ENCODE results near the gene CRHR2. TPM values are rescaled to one million over a fixed set of nuclear protein-coding genes. Genes with fewer than 3 reads are reported as not detected.

CRHR2 gene
- total RNA-seq, 2 donors from 2014 or later = 0.16 TPM; not detected in 1

DNA sequence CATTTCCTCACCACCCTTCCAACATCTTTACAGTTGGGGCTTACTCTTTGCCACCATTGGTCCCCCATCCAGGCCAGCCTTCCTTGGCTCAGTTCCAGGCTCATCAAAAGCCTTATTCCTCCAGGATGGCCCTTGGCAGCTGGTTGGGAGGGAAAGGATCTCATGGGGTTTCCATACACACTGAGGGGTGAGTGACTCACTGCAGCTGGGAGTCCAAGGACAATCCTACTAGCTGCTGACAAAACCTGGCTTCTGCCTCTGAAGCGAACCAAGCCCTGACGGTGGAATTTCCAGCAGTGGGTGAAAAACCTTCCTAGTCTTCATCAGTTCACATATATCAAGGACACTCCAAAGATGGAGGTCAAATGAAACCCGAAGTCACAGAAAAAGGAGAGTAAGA, 22.9 kb downstream of the CRHR2 start:
- no peak for DNase-seq
- H3K4me1 ChIP-seq = no peaks in the 10 kb centered on the region
- intact Hi-C loops (cut with DNase I) = no loop called here

DNA sequence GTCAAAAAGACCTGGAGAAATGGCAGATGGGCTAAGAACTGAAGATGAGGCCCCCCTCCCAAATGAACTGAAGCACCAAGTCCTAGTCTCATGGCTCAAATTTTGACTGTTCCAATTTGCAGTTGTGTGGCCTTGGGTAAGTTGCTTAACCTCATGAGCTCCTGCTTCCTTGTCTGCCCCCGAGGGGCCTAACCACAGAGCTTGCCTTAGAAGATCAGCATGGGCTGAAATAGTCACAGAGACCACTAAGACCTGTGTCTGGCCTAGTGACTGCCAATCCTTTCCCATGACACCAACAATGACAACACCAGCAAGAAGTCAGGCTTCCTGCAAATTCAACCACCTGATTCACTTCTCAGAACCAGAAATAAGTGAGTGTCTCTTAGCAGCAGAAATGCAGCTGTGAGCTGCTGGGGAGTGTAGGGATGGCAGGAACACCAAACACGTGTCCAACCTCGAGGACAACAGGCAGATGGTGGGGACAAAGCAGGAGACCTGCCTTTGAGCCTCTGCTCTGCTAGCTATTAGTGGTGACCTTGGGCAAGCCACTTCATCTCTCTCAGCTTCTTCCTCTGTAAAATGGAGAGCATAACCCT, 23.7 kb downstream of the CRHR2 start:
- Histone ChIP-seq H3K4me1 (no peaks in the 10 kb centered on the region), H3K27me3 (no peaks in the 10 kb centered on the region), H3K27ac (no peak overlapping the region), H3K36me3 (no peaks in the 10 kb centered on the region), H3K9ac (ENCODE audit: low read depth in 2 of 2, low read length in 2 of 2) (no peak overlapping the region), H3K9me3 (no peaks in the 10 kb centered on the region), H3K4me3 (no peak overlapping the region)
- intact Hi-C loops (cut with DNase I) = no loop called here
- TF ChIP-seq, protein P1, sequence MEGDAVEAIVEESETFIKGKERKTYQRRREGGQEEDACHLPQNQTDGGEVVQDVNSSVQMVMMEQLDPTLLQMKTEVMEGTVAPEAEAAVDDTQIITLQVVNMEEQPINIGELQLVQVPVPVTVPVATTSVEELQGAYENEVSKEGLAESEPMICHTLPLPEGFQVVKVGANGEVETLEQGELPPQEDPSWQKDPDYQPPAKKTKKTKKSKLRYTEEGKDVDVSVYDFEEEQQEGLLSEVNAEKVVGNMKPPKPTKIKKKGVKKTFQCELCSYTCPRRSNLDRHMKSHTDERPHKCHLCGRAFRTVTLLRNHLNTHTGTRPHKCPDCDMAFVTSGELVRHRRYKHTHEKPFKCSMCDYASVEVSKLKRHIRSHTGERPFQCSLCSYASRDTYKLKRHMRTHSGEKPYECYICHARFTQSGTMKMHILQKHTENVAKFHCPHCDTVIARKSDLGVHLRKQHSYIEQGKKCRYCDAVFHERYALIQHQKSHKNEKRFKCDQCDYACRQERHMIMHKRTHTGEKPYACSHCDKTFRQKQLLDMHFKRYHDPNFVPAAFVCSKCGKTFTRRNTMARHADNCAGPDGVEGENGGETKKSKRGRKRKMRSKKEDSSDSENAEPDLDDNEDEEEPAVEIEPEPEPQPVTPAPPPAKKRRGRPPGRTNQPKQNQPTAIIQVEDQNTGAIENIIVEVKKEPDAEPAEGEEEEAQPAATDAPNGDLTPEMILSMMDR (IDR thresholded peaks at IDR 0.05) = no peak
- DNase-seq = no peak

More for the DNA sequence above, 22.9 kb downstream of the CRHR2 start:
- Histone ChIP-seq H3K27ac (no peak overlapping the region), H3K36me3 (no peaks in the 10 kb centered on the region), H3K9ac (ENCODE audit: low read depth in 2 of 2, low read length in 2 of 2) (no peak overlapping the region), H3K9me3 (no peaks in the 10 kb centered on the region), H3K27me3 (no peaks in the 10 kb centered on the region), H3K4me3 (no peak overlapping the region)
- TF ChIP-seq, protein P1 (IDR thresholded peaks at IDR 0.05) = no peak

DNA sequence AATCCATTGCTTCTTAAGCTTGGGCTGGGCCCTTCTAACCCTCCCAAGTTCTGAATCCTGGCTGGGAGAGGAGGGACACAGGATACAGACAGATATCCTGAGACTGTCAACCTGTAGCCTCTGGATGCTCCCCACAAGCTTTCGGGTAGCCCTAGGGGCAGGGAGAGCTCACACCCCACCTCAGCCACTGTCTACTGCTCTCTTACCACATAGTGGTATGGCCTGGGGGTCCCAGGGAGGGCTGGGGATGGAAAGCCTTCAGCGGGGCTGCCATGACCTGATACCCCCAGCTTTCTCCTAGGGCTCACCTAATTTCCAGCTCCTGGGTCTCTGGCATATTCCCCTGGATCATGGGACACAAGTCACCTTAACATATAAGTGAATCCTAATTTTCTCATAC, 25.1 kb downstream of the CRHR2 start:
- TF ChIP-seq, protein P1 (IDR thresholded peaks at IDR 0.05) = no peak
- no peak for DNase-seq
- no peak overlapping the region for H3K9ac ChIP-seq (ENCODE audit: low read depth in 2 of 2, low read length in 2 of 2)

DNA sequence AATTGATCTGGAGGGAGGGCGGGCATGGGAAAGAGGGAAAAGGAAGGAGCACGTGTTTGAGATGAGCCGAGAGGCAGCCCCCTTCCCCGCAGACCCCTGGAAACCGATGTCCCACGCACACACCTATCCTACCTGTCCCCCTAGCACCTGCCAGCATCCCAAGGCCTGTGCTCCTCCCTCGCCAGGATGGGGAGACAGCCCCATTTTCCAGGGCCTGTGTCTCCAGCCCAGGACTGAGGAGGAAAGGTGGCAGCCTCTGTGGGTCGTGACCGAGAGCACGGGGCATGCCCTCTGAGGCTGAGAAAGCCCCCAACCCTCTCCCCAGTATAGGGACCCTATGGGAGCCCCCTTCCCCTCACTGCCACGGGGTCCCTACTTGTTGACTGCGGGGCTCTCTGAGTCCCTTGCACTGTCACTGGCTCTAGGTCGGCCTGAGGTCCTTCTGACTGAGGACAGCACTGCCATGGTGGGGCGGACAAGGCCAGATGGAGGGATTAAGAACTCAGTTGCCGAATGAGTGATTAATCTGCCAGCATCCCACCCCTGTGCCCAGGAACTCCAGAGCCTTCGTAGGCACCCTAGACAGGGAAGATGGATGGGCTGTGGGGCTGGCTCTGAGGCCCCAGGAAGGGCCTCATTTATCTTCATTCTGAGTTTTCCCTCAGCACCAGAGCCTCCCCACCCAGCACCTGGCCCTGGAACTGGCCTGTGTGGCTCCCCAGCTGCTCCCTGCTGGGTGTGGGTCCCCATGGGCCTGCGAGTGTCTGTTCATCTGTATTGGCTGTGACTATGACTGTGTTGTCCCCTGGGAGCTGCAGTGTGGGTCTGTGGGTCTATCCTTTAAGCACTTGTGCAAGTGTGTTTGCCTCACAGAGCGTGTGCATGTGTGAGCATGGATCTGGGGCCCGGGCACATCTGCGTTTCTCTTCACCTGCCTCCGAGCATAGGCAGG, 26.0 kb downstream of the CRHR2 start:
- Histone ChIP-seq H3K9ac (ENCODE audit: low read depth in 2 of 2, low read length in 2 of 2) (no peak overlapping the region), H3K36me3 (no peaks in the 10 kb centered on the region), H3K27ac (no peak overlapping the region), H3K4me1 (no peaks in the 10 kb centered on the region), H3K4me3 (no peak overlapping the region), H3K27me3 (no peaks in the 10 kb centered on the region), H3K9me3 (no peaks in the 10 kb centered on the region)
- no peak for DNase-seq
- intact Hi-C loops (cut with DNase I) = no loop called here
- TF ChIP-seq, protein P1 (IDR thresholded peaks at IDR 0.05) = no peak

More for the DNA sequence above, 25.1 kb downstream of the CRHR2 start:
- no peaks in the 10 kb centered on the region for H3K27me3 ChIP-seq
- no peak overlapping the region for H3K27ac ChIP-seq
- no peaks in the 10 kb centered on the region for H3K9me3 ChIP-seq
- intact Hi-C loops (cut with DNase I) = no loop called here
- H3K36me3 ChIP-seq = no peaks in the 10 kb centered on the region
- no peak overlapping the region for H3K4me3 ChIP-seq
- no peaks in the 10 kb centered on the region for H3K4me1 ChIP-seq

DNA sequence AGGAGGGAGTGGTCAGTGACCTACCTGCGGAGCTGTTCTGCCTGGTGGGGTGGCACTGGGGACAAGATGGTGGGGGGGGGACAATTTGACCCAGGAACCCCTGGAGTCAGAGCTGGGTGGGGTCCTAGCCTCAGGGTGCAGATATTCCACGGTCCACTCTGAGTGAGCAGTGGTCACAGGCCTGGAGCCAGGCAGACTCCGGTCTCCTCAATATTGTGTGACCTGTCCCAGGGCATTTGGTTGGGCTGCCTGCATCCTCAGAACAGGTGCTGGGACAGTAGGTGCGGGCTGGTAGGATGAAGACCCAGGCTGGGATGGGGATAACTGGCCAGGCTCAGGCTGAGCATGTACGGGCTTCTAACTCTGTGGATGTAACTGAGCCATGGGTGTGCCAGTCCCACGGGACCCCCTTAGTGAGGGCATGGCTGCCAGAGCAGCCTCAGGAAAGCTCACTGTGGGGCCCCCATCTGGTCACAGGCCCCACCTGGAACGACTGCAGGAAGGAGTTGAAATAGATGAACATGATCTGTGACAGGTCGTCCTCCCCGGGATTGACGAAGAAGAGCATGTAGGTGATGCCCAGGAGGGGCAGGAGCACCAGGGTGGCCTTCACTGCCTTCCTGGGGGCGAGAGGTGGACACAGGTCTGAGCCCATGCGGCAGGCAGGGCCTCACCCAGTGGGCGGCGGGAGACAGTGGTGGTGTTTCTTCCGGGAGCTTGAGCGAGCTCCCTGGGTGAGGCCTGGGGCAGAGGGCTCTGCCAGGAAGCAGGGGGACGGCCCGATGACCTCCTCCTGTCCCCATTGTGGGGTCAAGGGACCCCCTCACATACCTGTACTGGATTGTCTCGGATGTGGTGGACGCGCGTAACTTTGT, 26.9 kb downstream of the CRHR2 start:
- TF ChIP-seq, protein P1 (IDR thresholded peaks at IDR 0.05) = no peak
- DNase-seq = no peak

More for the DNA sequence above, 26.9 kb downstream of the CRHR2 start:
- no peaks in the 10 kb centered on the region for H3K9me3 ChIP-seq
- H3K27me3 ChIP-seq = no peaks in the 10 kb centered on the region
- no peaks in the 10 kb centered on the region for H3K4me1 ChIP-seq
- H3K4me3 ChIP-seq = no peak overlapping the region
- intact Hi-C loops (cut with DNase I) = no loop called here
- no peak overlapping the region for H3K27ac ChIP-seq
- no peak overlapping the region for H3K9ac ChIP-seq (ENCODE audit: low read depth in 2 of 2, low read length in 2 of 2)
- H3K36me3 ChIP-seq = no peaks in the 10 kb centered on the region

Measured in colonic mucosa (tissue), 4 donors.